ENCODE results near the gene GRHL1. TPM values are rescaled to one million over a fixed set of nuclear protein-coding genes. Genes with fewer than 3 reads are reported as not detected.

GRHL1 gene
- total and polyA plus RNA-seq, 2 of the 8 experiments (the other 6 are each of a cell fraction or from before 2014, with no cell fraction given) = 1.3 to 3.6 TPM

DNA sequence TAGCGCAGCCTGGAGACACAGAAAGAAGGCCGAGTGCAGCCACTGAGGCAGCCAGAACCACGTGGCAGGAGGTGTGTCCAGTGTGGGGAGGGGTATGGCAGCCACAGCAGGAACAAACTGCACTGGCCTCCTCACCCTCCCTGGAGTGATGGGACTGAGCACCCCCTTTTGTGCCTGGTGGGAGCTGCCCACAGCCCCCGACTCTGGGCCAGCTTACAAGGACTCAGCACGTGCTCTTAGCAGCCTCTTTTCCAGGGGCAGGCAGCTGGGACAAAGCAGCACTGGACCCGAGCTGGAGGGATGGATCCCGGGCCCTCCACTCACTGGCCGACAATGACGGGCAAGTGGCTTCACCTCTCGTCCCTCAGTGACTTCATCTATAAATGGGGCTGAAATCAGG lies 86.6 kb downstream of the GRHL1 start:
- Histone ChIP-seq H3K56ac (replicated peaks; ENCODE audit: insufficient read length, low read depth, low read length) (no peak overlapping the region), H3K18ac (ENCODE audit: extremely low read depth, low read length) (no peak overlapping the region), H3K4me3 (ENCODE audit: extremely low read depth in 1 of 4, insufficient read depth in 2 of 4, low read depth in 3 of 4, low read length in 4 of 4) (no peak overlapping the region), H3K23me2 (ENCODE audit: low read depth, low read length) (peaks cover 6% of the 10 kb centered on the region; the same call in 1 of the 2 replicates), H4K8ac (ENCODE audit: extremely low read depth, insufficient read depth, low read length) (no peak overlapping the region), H3K4ac (replicated peaks; ENCODE audit: insufficient read length, low read depth, low read length) (no peak overlapping the region), H4K20me1 (replicated peaks in 1 of 2; ENCODE audit: control insufficient read depth in 1 of 2, insufficient read depth in 2 of 2, low read length in 2 of 2) (no peaks in the 10 kb centered on the region), H2BK120ac (replicated peaks; ENCODE audit: low read depth, low read length) (no peak overlapping the region), H2AFZ (ENCODE audit: low read length) (no peak overlapping the region), H3K14ac (ENCODE audit: insufficient read length) (no peak overlapping the region), H4K91ac (replicated peaks; ENCODE audit: insufficient read length, low read length) (no peak overlapping the region), H3K23ac (ENCODE audit: insufficient read length) (no peak overlapping the region), H2BK5ac (ENCODE audit: low read depth, low read length) (no peak overlapping the region), H2BK15ac (ENCODE audit: low read length) (no peak overlapping the region), H2AK5ac (ENCODE audit: low read depth, low read length) (no peak overlapping the region), H2BK20ac (ENCODE audit: low read length) (no peak overlapping the region), H4K5ac (ENCODE audit: insufficient read length, low read depth, low read length) (no peak overlapping the region), H3K79me2 (ENCODE audit: control insufficient read depth in 1 of 2, insufficient read depth in 2 of 2, low read length in 2 of 2) (no peaks in the 10 kb centered on the region), H3K79me1 (ENCODE audit: low read depth, low read length) (no peaks in the 10 kb centered on the region), H3K36me3 (ENCODE audit: control insufficient read depth in 2 of 4, insufficient read depth in 4 of 4, low read length in 3 of 4) (no peaks in the 10 kb centered on the region), H3K27ac (ENCODE audit: low read depth, low read length) (no peak overlapping the region), H3K9ac (replicated peaks in 1 of 4; ENCODE audit: extremely low read depth in 1 of 4, low read depth in 3 of 4, low read length in 3 of 4) (no peak overlapping the region), H3K9me3 (ENCODE audit: insufficient read depth in 2 of 2, low read depth in 1 of 2, low read length in 1 of 2) (no peaks in the 10 kb centered on the region), H3K27me3 (replicated peaks in 1 of 4; ENCODE audit: control insufficient read depth in 3 of 4, extremely low read depth in 1 of 4, insufficient read depth in 3 of 4, low read length in 3 of 4) (peaks cover 0 to 21% (median 14%) of the 10 kb centered on the region in 4 experiments; a peak in 6 of 7 replicates), H3K4me1 (replicated peaks in 1 of 4; ENCODE audit: control insufficient read depth in 3 of 4, insufficient read depth in 4 of 4, low read length in 3 of 4) (peaks cover 0 to 5% (median 2%) of the 10 kb centered on the region in 4 experiments; a peak in 3 of 7 replicates), H3K4me2 (ENCODE audit: insufficient read depth in 1 of 2, low read depth in 2 of 2, low read length in 2 of 2) (no peak overlapping the region), H2BK12ac (ENCODE audit: low read depth, low read length) (no peak overlapping the region)
- POLR2A ChIA-PET (ENCODE audit: partially characterized antibody) = interaction anchor here (0.6 to 1.4 kb wide), 2 partner anchors 11 to 407 kb away, joined by 3 read pairs; partner anchors contain the start of gene YWHAQ
- 82% methylated on average over 10 of the region's 10 CpGs; no CpG with 5 or more reads in 1 of the 2 experiments for WGBS, 2 experiments (ENCODE audit: extremely low coverage in 1 of 2, insufficient coverage in 1 of 2, insufficient read length in 1 of 2, insufficient replicate concordance in 2 of 2, low coverage in 1 of 2, low lambda C conversion rate in 2 of 2, missing lambda C conversion rate in 1 of 2)
- FAIRE-seq (no peak), DNase-seq (ENCODE audit: low read depth in 1 of 2, low spot score in 2 of 2) (no peak)
- no peak for TF ChIP-seq YY1 (IDR thresholded peaks at IDR 0.05; ENCODE audit: low read depth, low read length)
- TF ChIP-seq PHF8 (conservative IDR thresholded peaks at IDR 0.05; ENCODE audit: low read depth, low read length) = no peak
- no peak for TF ChIP-seq KDM4A (IDR thresholded peaks at IDR 0.05; ENCODE audit: low read depth, low read length, severe bottlenecking)
- TF ChIP-seq RFX5 (IDR thresholded peaks at IDR 0.05; ENCODE audit: borderline replicate concordance, low read depth, low read length) = no peak
- TF ChIP-seq HDAC2 (IDR thresholded peaks at IDR 0.05; ENCODE audit: borderline replicate concordance in 1 of 2, low read depth in 2 of 2, low read length in 2 of 2) = no peak
- TF ChIP-seq TAF7 (optimal IDR thresholded peaks at IDR 0.05; ENCODE audit: borderline replicate concordance, low read depth, low read length) = no peak
- CTCF ChIA-PET (ENCODE audit: partially characterized antibody) = interaction anchor here (0.7 to 2.0 kb wide), 6 partner anchors 10 to 54 kb away, joined by 3 to 12 read pairs (median 4); no protein-coding TSS in a partner anchor

Measured in H1 (cell line).